IMR-90 (cell line): Measurements from ENCODE around the gene OSBP2.

Experiments used
- FOS ChIP-seq: fragments of 150-350 bp; IDR thresholded peaks from 2 replicates; pipeline ENCODE4 v1.6.1; 2016; ENCODE audit warnings: low read depth, low read length
- MAFK ChIP-seq: IDR thresholded peaks from 2 replicates; pipeline ENCODE4 v1.6.1; 2012; ENCODE audit warnings: low read depth, low read length, improper control_type of control experiment
- MXI1 ChIP-seq: IDR thresholded peaks from 2 replicates; pipeline ENCODE4 v1.6.1; 2012; ENCODE audit warnings: low read depth, mild to moderate bottlenecking, low read length, moderate library complexity, borderline replicate concordance
- POLR2A ChIP-seq: IDR thresholded peaks from 2 replicates; pipeline ENCODE4 v1.6.1; 2012; ENCODE audit warnings: mild to moderate bottlenecking, low read depth, low read length
- RAD21 ChIP-seq: IDR thresholded peaks from 2 replicates; pipeline ENCODE4 v1.6.1; 2012; ENCODE audit warnings: low read length, improper control_type of control experiment
- RCOR1 ChIP-seq: IDR thresholded peaks from 2 replicates; pipeline ENCODE4 v1.6.1; 2012; ENCODE audit warnings: mild to moderate bottlenecking, low read length, improper control_type of control experiment; ENCODE audit not compliant: insufficient replicate concordance
- RFX5 ChIP-seq: IDR thresholded peaks from 2 replicates; pipeline ENCODE4 v1.8.0; 2012; ENCODE audit warnings: low read depth, mild to moderate bottlenecking, low read length, moderate library complexity
- SMC3 ChIP-seq: fragments of 150-350 bp; IDR thresholded peaks from 2 replicates; pipeline ENCODE4 v1.6.1; 2016; ENCODE audit warnings: low read depth, mild to moderate bottlenecking, antibody characterized with exemption, low read length, moderate library complexity
- TF ChIP-seq, protein P1 (sequence below): conservative IDR thresholded peaks from 2 replicates; pipeline ENCODE4 v1.5.1; 2012; ENCODE audit warnings: mild to moderate bottlenecking, low read depth, low read length, improper control_type of control experiment
- TF ChIP-seq, protein P2 (sequence below): fragments of 150-350 bp; IDR thresholded peaks from 2 replicates; pipeline ENCODE4 v1.6.1; 2016; ENCODE audit warnings: low read depth, mild to moderate bottlenecking, low read length, moderate library complexity, borderline replicate concordance
- TF ChIP-seq, protein P3 (sequence below): fragments of 150-350 bp; IDR thresholded peaks from 2 replicates; pipeline ENCODE4 v1.6.1; 2017; ENCODE audit warnings: mild to moderate bottlenecking, antibody characterized with exemption, low read length, low read depth

DNA sequence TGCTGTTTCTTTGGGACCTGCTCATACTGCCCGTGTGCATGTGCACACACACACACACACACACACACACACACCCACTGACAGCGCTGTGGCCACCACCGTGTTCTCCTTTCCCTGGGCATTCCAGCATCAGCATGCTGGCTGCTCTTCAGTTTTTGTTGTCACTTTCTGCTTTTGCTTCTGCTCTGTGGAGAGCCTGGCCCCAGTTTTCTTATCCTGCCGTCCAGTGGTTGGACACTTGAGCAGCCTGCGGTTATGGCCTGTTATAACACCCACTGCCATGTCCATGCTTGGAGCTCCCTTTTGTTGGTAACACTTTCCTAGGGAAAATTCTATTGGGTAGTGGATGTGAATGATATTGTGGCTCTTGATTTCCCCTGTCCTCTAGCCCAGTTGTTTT lies 83.6 kb downstream of the OSBP2 start:
- TF ChIP-seq, protein P1, sequence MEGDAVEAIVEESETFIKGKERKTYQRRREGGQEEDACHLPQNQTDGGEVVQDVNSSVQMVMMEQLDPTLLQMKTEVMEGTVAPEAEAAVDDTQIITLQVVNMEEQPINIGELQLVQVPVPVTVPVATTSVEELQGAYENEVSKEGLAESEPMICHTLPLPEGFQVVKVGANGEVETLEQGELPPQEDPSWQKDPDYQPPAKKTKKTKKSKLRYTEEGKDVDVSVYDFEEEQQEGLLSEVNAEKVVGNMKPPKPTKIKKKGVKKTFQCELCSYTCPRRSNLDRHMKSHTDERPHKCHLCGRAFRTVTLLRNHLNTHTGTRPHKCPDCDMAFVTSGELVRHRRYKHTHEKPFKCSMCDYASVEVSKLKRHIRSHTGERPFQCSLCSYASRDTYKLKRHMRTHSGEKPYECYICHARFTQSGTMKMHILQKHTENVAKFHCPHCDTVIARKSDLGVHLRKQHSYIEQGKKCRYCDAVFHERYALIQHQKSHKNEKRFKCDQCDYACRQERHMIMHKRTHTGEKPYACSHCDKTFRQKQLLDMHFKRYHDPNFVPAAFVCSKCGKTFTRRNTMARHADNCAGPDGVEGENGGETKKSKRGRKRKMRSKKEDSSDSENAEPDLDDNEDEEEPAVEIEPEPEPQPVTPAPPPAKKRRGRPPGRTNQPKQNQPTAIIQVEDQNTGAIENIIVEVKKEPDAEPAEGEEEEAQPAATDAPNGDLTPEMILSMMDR: no peak
- TF ChIP-seq FOS (no peak), POLR2A (no peak), MXI1 (no peak), MAFK (no peak), RFX5 (no peak), SMC3 (no peak), RCOR1 (no peak), RAD21 (no peak)
- TF ChIP-seq, protein P2, sequence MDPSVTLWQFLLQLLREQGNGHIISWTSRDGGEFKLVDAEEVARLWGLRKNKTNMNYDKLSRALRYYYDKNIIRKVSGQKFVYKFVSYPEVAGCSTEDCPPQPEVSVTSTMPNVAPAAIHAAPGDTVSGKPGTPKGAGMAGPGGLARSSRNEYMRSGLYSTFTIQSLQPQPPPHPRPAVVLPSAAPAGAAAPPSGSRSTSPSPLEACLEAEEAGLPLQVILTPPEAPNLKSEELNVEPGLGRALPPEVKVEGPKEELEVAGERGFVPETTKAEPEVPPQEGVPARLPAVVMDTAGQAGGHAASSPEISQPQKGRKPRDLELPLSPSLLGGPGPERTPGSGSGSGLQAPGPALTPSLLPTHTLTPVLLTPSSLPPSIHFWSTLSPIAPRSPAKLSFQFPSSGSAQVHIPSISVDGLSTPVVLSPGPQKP: no peak
- TF ChIP-seq, protein P3, sequence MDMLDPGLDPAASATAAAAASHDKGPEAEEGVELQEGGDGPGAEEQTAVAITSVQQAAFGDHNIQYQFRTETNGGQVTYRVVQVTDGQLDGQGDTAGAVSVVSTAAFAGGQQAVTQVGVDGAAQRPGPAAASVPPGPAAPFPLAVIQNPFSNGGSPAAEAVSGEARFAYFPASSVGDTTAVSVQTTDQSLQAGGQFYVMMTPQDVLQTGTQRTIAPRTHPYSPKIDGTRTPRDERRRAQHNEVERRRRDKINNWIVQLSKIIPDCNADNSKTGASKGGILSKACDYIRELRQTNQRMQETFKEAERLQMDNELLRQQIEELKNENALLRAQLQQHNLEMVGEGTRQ: no peak
